ENCODE results near the gene GATAD2B. TPM values are rescaled to one million over a fixed set of nuclear protein-coding genes. Genes with fewer than 3 reads are reported as not detected.

Gene GATAD2B
- total and polyA plus RNA-seq, 2 donors (not counting 3 experiments of a cell fraction or from before 2014, with no cell fraction given), result 8.5 to 46.3 TPM

DNA sequence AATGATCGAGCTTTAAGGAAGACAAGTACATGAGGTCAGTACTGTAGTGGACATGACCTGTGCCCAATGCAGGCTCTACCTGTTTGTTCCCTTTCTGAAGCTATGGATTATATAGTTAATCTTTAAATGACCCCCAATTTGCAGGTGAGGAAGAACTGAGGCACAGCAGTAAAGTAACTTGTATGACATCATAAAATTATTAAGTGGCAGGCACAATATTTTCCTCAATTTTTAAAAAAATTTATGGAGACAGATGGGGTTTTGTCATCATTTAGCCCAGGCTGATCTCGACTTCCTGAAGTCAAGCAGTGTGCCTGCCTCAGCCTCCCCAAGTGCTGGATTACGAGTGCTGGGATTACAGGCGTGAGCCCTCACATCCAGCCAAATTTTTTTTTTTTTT, 3.6 kb upstream of the GATAD2B start:
- dilution Hi-C loops (cut with MboI; ENCODE audit: extremely low pct_ligation_motif_present, low sequenced_read_pairs), result no loop called here
- H3K9me3 ChIP-seq (replicated peaks; ENCODE audit: control insufficient read depth, insufficient read depth, low read length), result no peaks in the 10 kb centered on the region
- CTCF ChIA-PET, result interaction anchor here (5.1 kb wide), 1 partner anchor 19 kb away, joined by 34 read pairs; the partner anchor contains the start of gene DENND4B
- H4K20me1 ChIP-seq (replicated peaks; ENCODE audit: control insufficient read depth, extremely low read depth, insufficient read depth, low read length), result no peaks in the 10 kb centered on the region
- no peak overlapping the region for H3K4me3 ChIP-seq (replicated peaks in 1 of 3; ENCODE audit: insufficient read depth in 1 of 3, low read depth in 1 of 3, low read length in 3 of 3)
- H3K36me3 ChIP-seq (ENCODE audit: control insufficient read depth in 2 of 2, extremely low read depth in 1 of 2, insufficient read depth in 2 of 2, low read length in 2 of 2), result peaks cover 0 to 4% of the 10 kb centered on the region in 2 experiments
- H3K27me3 ChIP-seq (ENCODE audit: control insufficient read depth in 2 of 2, insufficient read depth in 2 of 2, low read length in 2 of 2), result no peaks in the 10 kb centered on the region
- H3K27ac ChIP-seq (ENCODE audit: insufficient read depth, low read depth, low read length), result no peak overlapping the region
- no peak overlapping the region for H2AFZ ChIP-seq (ENCODE audit: low read depth, low read length)
- peaks cover 11% of the 10 kb centered on the region for H3K79me2 ChIP-seq (ENCODE audit: control insufficient read depth, insufficient read depth, low read length)
- peaks cover 22% of the 10 kb centered on the region for H3K4me1 ChIP-seq (ENCODE audit: control insufficient read depth, extremely low read depth, insufficient read depth, low read length)
- intact Hi-C loops (cut with micrococcal nuclease), result no loop called here
- no peak for TF ChIP-seq GATA2 (IDR thresholded peaks at IDR 0.05; ENCODE audit: insufficient read depth, insufficient read length, low read depth, low read length)
- TF ChIP-seq EZH2 (IDR thresholded peaks at IDR 0.05; ENCODE audit: borderline replicate concordance, low read depth, low read length, severe bottlenecking), result no peak
- no peak for TF ChIP-seq POLR2A (IDR thresholded peaks at IDR 0.05; ENCODE audit: low read depth, low read length)
- TF ChIP-seq, protein P1, sequence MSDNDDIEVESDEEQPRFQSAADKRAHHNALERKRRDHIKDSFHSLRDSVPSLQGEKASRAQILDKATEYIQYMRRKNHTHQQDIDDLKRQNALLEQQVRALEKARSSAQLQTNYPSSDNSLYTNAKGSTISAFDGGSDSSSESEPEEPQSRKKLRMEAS (IDR thresholded peaks at IDR 0.05; ENCODE audit: insufficient read depth, insufficient read length), result no peak
- TF ChIP-seq JUN (IDR thresholded peaks at IDR 0.05; ENCODE audit: borderline replicate concordance, insufficient read depth, insufficient read length, low read depth), result no peak
- no peak for TF ChIP-seq FOS (IDR thresholded peaks at IDR 0.05; ENCODE audit: borderline replicate concordance, insufficient read depth, low read length)
- no peak for TF ChIP-seq POLR2AphosphoS5 (IDR thresholded peaks at IDR 0.05; ENCODE audit: insufficient read depth, low read depth, low read length)
- TF ChIP-seq, protein P2, sequence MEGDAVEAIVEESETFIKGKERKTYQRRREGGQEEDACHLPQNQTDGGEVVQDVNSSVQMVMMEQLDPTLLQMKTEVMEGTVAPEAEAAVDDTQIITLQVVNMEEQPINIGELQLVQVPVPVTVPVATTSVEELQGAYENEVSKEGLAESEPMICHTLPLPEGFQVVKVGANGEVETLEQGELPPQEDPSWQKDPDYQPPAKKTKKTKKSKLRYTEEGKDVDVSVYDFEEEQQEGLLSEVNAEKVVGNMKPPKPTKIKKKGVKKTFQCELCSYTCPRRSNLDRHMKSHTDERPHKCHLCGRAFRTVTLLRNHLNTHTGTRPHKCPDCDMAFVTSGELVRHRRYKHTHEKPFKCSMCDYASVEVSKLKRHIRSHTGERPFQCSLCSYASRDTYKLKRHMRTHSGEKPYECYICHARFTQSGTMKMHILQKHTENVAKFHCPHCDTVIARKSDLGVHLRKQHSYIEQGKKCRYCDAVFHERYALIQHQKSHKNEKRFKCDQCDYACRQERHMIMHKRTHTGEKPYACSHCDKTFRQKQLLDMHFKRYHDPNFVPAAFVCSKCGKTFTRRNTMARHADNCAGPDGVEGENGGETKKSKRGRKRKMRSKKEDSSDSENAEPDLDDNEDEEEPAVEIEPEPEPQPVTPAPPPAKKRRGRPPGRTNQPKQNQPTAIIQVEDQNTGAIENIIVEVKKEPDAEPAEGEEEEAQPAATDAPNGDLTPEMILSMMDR (IDR thresholded peaks at IDR 0.05; ENCODE audit: extremely low read depth in 1 of 2, insufficient read depth in 1 of 2, low read depth in 1 of 2, low read length in 2 of 2), result no peak
- TF ChIP-seq MYC (IDR thresholded peaks at IDR 0.05; ENCODE audit: low read depth, low read length), result no peak
- POLR2A ChIA-PET, result no interaction called here
- no peak overlapping the region for H3K4me2 ChIP-seq (ENCODE audit: insufficient read depth, low read length)
- no peaks in the 10 kb centered on the region for H3K9me1 ChIP-seq (replicated peaks; ENCODE audit: control insufficient read depth, extremely low read depth, insufficient read depth, low read length)
- FAIRE-seq, result no peak
- BruUV-seq (replicated peaks), result no TSS peak
- no peak overlapping the region for H3K9ac ChIP-seq (replicated peaks; ENCODE audit: extremely low read depth, insufficient read depth, low read length)
- no peak for DNase-seq (ENCODE audit: low read depth, low spot score)

Measured in endothelial cell of umbilical vein (primary cell).